Muscle layer of colon (tissue), 2 donors: ENCODE results near the gene STK31.

Experiments
- H3K27ac ChIP-seq: one replicate; pipeline ENCODE4 v1.7.0; 2013; ENCODE audit warnings: low read depth, mild to moderate bottlenecking, low read length, moderate library complexity
- H3K27me3 ChIP-seq, 2 donors: one replicate each; pipeline ENCODE4 v1.7.0; 2013; ENCODE audit warnings: low read length in 2 of 2, mild to moderate bottlenecking in 2 of 2; ENCODE audit not compliant: insufficient read depth in 2 of 2, control insufficient read depth in 1 of 2
- H3K36me3 ChIP-seq: one replicate; pipeline ENCODE4 v1.7.0; 2013; ENCODE audit warnings: mild to moderate bottlenecking, low read length; ENCODE audit not compliant: insufficient read depth
- H3K4me1 ChIP-seq: one replicate; pipeline ENCODE4 v1.7.0; 2013; ENCODE audit warnings: mild to moderate bottlenecking, low read length; ENCODE audit not compliant: insufficient read depth
- H3K4me3 ChIP-seq, 2 donors: one replicate each; pipeline ENCODE4 v1.7.0; 2013; ENCODE audit warnings: low read length in 2 of 2, low read depth in 1 of 2, mild to moderate bottlenecking in 1 of 2, moderate library complexity in 1 of 2
- H3K9ac ChIP-seq: one replicate; pipeline ENCODE4 v1.7.0; 2013; ENCODE audit warnings: low read length
- H3K9me3 ChIP-seq: one replicate; pipeline ENCODE4 v1.7.0; 2013; ENCODE audit warnings: mild to moderate bottlenecking, low read length
- donor health status: abdominal sarcoma.
- donor health status: Adenocarcinoma of cecum.

The STK31 gene

GRCh38 chr7:23687011-23687410 lies 23.0 kb upstream of the STK31 start:
- no peaks in the 10 kb centered on the region for H3K36me3 ChIP-seq
- H3K27ac ChIP-seq: no peak overlapping the region
- H3K27me3 ChIP-seq: no peaks in the 10 kb centered on the region
- H3K4me3 ChIP-seq: no peak overlapping the region
- no peaks in the 10 kb centered on the region for H3K9me3 ChIP-seq
- no peak overlapping the region for H3K9ac ChIP-seq
- no peaks in the 10 kb centered on the region for H3K4me1 ChIP-seq

- H3K36me3 ChIP-seq: no peaks in the 10 kb centered on the region
- H3K4me3 ChIP-seq: no peak overlapping the region
- no peak overlapping the region for H3K9ac ChIP-seq
- H3K27ac ChIP-seq: no peak overlapping the region
- no peaks in the 10 kb centered on the region for H3K27me3 ChIP-seq
- no peaks in the 10 kb centered on the region for H3K4me1 ChIP-seq
- H3K9me3 ChIP-seq: no peaks in the 10 kb centered on the region
These were observed 20.9 kb upstream of the STK31 start for GRCh38 chr7:23689165-23689564.

- H3K9me3 ChIP-seq: no peaks in the 10 kb centered on the region
- no peak overlapping the region for H3K9ac ChIP-seq
- no peak overlapping the region for H3K27ac ChIP-seq
- no peaks in the 10 kb centered on the region for H3K27me3 ChIP-seq
- H3K4me3 ChIP-seq: no peak overlapping the region
- H3K36me3 ChIP-seq: no peaks in the 10 kb centered on the region
- H3K4me1 ChIP-seq: no peaks in the 10 kb centered on the region
These were observed 18.7 kb upstream of the STK31 start for GRCh38 chr7:23691320-23691719.

GRCh38 chr7:23693224-23693623 lies 16.8 kb upstream of the STK31 start:
- no peak overlapping the region for H3K4me3 ChIP-seq
- H3K27me3 ChIP-seq: no peaks in the 10 kb centered on the region
- H3K9ac ChIP-seq: no peak overlapping the region
- no peaks in the 10 kb centered on the region for H3K9me3 ChIP-seq
- H3K36me3 ChIP-seq: no peaks in the 10 kb centered on the region
- H3K27ac ChIP-seq: no peak overlapping the region
- no peaks in the 10 kb centered on the region for H3K4me1 ChIP-seq

DNA sequence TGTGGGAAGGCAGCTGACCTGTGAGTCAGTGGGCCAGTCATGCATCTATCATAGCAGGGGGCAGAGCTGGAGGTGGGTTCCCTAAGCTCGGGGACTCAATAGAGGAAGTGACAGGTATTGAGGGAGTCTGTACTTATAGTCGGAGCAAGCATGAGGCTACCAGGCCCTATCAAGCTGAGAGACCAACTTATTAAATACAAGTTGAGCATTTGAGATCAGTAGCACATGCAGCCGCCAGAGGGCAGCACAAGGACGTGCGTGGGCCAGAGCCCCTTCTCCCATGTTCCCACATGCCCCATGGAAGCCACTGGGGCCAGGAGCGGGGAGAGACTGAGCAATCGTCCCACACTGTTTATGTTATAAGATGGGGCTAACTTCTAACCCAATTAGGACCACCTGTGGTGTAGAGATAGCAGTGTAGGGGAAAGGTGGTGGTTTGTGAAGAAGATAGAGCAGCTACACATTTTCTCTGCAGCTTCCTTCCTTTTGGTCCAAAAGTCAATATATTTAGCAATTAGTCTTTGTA lies 13.0 kb upstream of the STK31 start:
- Histone ChIP-seq H3K4me3 (no peak overlapping the region), H3K27me3 (no peaks in the 10 kb centered on the region), H3K9ac (no peak overlapping the region), H3K9me3 (no peaks in the 10 kb centered on the region), H3K36me3 (no peaks in the 10 kb centered on the region), H3K27ac (no peak overlapping the region), H3K4me1 (no peaks in the 10 kb centered on the region)

- no peak overlapping the region for H3K4me3 ChIP-seq
- no peak overlapping the region for H3K27ac ChIP-seq
- H3K27me3 ChIP-seq: no peaks in the 10 kb centered on the region
- H3K4me1 ChIP-seq: no peaks in the 10 kb centered on the region
- H3K36me3 ChIP-seq: peaks cover 7% of the 10 kb centered on the region
- H3K9ac ChIP-seq: no peak overlapping the region
- no peaks in the 10 kb centered on the region for H3K9me3 ChIP-seq
These were observed 11.2 kb upstream of the STK31 start for GRCh38 chr7:23698822-23699221.

- no peak overlapping the region for H3K9ac ChIP-seq
- H3K27ac ChIP-seq: no peak overlapping the region
- no peak overlapping the region for H3K4me3 ChIP-seq
- H3K4me1 ChIP-seq: no peaks in the 10 kb centered on the region
- H3K36me3 ChIP-seq: peaks cover 7% of the 10 kb centered on the region
- H3K27me3 ChIP-seq: no peaks in the 10 kb centered on the region
- no peaks in the 10 kb centered on the region for H3K9me3 ChIP-seq
These were observed 10.0 kb upstream of the STK31 start for GRCh38 chr7:23700046-23700445.

- peaks cover 7% of the 10 kb centered on the region for H3K9me3 ChIP-seq
These were observed 803 bp upstream of the STK31 start for GRCh38 chr7:23709081-23709750.

DNA sequence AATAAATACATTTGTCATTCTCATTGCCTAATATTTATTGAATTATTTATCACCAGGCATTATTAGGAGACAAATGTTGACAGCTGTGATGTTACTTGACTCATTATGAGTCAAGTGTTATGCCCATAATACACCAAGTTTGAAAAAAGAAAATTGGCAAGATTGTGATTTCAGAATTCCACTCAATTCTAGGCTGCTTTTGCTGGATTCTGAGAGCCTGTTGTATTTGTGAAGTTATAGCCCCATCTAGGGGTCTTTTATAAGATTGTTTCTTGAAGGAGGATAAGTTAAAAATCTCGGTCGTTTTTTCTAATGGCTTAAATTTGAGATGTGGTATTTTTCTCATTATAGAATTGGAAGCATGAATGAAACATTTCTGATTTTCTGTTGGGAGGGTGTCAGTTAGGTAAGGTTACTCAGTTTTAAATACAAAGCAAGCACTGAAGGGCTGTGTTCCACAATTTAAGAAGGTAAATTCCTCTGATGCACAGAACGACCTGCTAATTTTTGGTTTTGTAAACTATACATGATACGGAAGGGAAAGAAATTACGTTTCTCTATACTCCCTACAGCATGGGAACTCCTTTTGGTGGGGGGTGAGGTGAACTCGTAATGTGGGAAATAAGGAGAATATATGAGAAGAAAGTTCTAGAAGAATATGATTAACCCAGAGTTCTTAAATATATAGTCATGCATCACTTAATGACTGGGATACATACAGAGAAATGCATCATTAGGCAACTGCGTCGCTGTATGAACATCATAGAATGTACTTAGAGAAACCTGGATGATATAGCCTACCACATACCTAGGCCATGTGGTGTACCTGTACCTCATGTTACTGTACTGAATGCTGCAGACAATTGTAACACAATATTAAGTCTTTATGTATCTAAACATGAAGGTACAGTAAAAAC lies 2.6 kb downstream of the STK31 start:
- no peaks in the 10 kb centered on the region for H3K27me3 ChIP-seq
- no peaks in the 10 kb centered on the region for H3K9me3 ChIP-seq
- H3K9ac ChIP-seq: no peak overlapping the region
- H3K4me3 ChIP-seq: no peak overlapping the region
- no peaks in the 10 kb centered on the region for H3K4me1 ChIP-seq
- H3K27ac ChIP-seq: no peak overlapping the region
- H3K36me3 ChIP-seq: no peaks in the 10 kb centered on the region

More at GRCh38 chr7:23709081-23709750, 803 bp upstream of the STK31 start:
- Histone ChIP-seq H3K4me1 (no peaks in the 10 kb centered on the region), H3K36me3 (no peaks in the 10 kb centered on the region), H3K9ac (no peak overlapping the region), H3K27ac (no peak overlapping the region), H3K27me3 (no peaks in the 10 kb centered on the region), H3K4me3 (no peak overlapping the region)

GRCh38 chr7:23713285-23714149 lies 3.5 kb downstream of the STK31 start:
- Histone ChIP-seq H3K9ac (no peak overlapping the region), H3K4me3 (no peak overlapping the region), H3K27me3 (no peaks in the 10 kb centered on the region), H3K36me3 (no peaks in the 10 kb centered on the region), H3K27ac (no peak overlapping the region), H3K9me3 (no peaks in the 10 kb centered on the region), H3K4me1 (no peaks in the 10 kb centered on the region)

GRCh38 chr7:23714150-23714464 lies 4.1 kb downstream of the STK31 start:
- H3K27ac ChIP-seq: no peak overlapping the region
- no peak overlapping the region for H3K4me3 ChIP-seq
- H3K27me3 ChIP-seq: no peaks in the 10 kb centered on the region
- no peaks in the 10 kb centered on the region for H3K9me3 ChIP-seq
- no peak overlapping the region for H3K9ac ChIP-seq
- H3K4me1 ChIP-seq: no peaks in the 10 kb centered on the region
- H3K36me3 ChIP-seq: no peaks in the 10 kb centered on the region
